GM19193 (cell line): ENCODE measurements around the gene AFF2.

Experiments used
- POLR2A ChIP-seq: IDR thresholded peaks from 4 replicates; pipeline ENCODE4 v1.6.1; 2011; ENCODE audit not compliant: insufficient read depth, insufficient read length; ENCODE audit errors: extremely low read depth

The AFF2 gene

DNA sequence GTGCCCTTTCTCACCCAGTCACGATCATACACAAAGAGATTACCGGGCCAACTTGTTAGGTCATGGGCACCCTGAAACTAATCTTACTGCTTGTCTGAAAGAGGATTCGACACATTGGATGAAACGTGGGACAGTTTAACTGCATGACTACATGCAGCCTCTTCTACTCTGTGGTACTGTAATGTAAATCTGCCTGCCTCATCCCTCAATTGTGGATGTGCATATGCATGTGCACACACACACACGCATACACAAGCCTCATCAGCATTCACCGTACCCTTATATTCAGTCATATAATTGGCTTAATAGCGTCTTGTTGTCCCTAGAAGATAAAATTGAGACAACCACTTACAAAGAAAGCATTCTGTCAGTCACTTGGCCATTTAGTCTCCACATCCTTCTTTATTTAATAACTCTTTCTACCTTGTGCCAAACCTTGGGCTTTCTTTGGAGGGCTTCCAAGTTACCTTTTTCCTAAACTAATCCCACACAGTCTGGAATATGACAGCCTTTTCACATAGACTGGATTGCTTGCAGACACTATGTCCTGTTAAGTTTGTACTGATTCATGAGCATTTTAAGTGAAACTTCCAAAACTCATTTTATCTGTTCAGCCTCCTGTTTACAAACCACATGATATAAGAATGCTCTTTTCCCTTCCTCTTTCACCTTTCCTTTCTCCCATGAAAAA lies 132.9 kb downstream of the AFF2 start:
- no peak for TF ChIP-seq POLR2A

- no peak for TF ChIP-seq POLR2A
Observed at GRCh38 chrX:148634591-148634990, 134.2 kb downstream of the AFF2 start.

DNA sequence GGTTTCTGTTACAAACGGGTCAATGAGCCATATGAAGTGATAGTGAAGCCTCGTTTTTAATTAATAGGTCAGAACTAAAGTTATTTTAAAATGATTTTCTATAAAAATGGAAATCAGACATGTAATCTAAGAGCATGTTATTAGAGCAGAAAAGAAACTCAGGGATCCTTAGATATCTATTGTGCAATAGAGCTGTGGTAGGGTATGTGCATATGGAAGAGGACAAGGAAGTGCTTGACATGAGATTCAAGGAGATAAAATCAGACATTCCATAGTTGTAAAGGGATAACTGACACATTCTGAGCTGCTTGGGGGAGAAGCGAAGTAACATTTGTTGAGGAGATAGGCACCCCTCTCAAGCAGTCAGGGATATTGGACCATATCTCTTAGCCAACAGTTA lies 143.0 kb downstream of the AFF2 start:
- TF ChIP-seq POLR2A = no peak

DNA sequence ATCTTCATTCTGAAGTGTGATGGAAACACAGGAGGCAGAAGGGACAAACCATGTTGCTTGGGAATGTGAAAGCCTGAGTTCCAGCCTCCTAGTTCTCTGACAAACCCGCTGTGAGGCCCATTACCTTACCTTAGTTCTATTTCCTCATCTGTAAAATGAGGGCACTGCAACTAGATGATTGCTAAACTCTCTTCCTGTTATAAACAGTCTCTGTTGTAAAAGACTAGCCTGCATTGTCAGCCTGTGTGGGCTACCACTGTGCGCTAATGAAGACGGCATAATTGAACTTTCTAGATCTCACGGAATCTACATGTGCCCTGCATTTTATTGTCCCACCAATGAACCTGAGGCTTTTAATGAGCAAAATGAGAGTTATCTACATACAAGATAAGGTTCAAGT lies 147.2 kb downstream of the AFF2 start:
- no peak for TF ChIP-seq POLR2A

- no peak for TF ChIP-seq POLR2A
Observed at GRCh38 chrX:148649145-148649795, 148.9 kb downstream of the AFF2 start.

DNA sequence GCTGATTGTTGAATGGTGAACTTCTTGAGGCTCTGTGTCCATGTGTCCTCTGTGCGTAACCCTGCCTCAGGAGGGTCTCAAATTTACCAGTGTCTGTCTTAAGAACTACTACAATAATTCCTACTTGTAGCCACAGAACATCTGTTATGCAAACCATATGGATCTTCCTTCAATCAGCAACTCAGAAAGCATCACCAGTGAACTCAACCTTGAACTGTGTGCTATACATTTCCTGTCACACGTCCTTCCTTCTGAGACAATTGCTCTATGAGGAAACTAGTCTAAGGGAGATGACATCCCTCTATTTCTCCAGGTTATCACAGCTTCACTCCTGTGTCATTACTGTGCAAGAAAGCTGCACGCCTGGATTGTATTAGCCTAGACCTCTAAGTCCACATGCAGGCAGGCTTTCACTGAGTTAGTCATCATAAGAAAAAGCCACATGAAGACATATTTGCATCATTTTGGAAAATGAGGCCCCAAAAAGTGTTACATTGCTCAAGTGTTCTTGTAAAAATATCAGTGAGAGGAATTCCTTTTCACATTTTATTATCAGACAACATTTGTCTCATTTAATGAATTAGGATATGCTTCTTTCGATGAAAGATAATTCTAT lies 157.8 kb downstream of the AFF2 start:
- TF ChIP-seq POLR2A = no peak

DNA sequence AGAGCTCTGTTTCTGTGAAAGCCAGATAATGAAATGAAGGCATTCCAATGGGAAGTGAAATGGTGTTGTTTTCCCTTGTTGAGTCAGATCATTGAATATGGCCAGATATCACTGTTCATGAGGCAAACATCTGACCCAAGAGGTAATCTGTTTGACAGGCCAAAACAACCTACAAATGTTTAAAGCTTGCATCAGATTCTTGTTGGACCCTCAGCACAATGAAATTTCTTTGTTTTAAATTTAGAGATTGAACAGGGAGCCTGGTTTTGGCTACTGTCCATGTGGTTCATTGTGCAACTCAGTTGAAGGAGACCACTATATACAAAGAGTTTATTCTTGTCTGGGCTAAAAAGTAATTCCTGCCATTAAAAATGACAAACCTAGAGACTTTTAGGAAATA lies 159.1 kb downstream of the AFF2 start:
- no peak for TF ChIP-seq POLR2A

DNA sequence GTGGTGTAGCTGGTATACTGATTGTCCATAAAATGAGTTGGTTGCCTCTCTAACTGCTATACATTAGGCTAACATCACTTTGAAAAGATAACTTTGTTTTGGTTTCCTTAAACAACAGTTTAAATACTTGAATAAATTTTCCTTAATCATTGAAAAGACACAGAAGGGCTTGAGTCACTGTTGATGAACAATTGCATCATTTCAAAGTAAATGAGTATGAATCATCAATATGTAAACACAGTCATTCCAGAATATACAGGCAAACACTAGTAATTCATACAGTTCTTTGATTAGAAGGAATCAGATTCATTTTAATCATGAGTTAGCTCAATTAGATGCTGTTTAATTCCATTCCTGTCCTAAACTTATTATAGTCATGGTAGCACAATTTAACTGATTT lies 160.6 kb downstream of the AFF2 start:
- no peak for TF ChIP-seq POLR2A

GRCh38 chrX:148662014-148662413 lies 161.6 kb downstream of the AFF2 start:
- TF ChIP-seq POLR2A = no peak

DNA sequence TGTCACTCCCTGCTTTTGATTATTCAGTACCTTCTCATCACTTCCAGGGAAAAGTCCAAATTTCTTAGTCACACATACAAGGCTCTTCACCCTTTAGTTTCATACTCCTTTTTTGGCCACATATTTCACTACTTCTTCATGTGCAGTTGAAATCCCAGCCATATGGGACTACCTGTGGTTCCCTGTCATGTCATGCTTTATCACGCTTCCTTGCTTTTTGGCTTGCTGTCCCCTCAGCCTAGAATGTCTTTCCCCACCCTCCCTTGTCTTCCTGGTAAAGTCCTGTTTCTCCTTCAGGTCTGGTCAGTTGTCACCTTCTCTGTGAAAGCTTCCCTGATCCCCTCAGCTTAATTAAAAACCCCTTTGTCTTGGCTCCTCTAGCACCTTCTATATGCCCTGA lies 163.8 kb downstream of the AFF2 start:
- no peak for TF ChIP-seq POLR2A

GRCh38 chrX:148664995-148665394 lies 164.6 kb downstream of the AFF2 start:
- no peak for TF ChIP-seq POLR2A

GRCh38 chrX:148670277-148670676 lies 169.9 kb downstream of the AFF2 start:
- no peak for TF ChIP-seq POLR2A

GRCh38 chrX:148672517-148672916 lies 172.1 kb downstream of the AFF2 start:
- TF ChIP-seq POLR2A = no peak

DNA sequence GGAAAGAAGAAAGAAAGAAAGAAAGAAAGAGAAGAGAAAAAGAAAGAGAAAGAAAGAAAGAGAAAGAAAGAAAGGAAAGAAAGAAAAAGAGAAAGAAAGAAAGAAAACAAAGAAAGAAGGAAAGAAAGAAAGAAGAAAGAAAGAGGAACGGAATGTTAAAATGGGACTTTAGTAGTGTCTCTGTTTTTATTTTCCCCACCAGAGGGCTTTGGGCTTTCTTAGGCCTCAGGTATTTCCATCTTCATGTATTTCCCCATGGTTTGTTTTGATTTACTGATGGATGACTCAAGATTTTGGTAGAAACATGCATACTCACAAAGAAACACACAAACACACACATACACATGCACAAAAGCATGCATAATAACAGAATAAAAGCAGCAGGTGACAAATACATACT lies 181.2 kb downstream of the AFF2 start:
- TF ChIP-seq POLR2A = no peak

DNA sequence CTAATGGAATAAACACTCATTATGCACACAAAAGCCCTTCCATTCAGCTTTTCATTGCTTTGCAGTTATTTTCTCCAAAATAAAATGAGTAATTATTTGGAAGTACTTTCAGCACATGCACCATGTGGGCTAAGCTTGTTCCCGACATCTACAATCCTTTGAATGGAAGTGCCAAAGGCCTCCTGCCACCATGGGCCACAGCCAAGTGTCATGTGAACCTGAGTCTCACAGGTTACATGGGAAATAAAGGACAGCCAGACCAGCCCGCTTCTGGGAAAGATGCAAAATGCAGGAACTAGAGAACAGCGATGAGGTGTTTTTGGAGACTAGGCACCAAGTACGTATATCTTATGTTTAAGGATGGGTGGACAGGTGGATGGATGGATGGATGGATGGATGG lies 181.8 kb downstream of the AFF2 start:
- no peak for TF ChIP-seq POLR2A

DNA sequence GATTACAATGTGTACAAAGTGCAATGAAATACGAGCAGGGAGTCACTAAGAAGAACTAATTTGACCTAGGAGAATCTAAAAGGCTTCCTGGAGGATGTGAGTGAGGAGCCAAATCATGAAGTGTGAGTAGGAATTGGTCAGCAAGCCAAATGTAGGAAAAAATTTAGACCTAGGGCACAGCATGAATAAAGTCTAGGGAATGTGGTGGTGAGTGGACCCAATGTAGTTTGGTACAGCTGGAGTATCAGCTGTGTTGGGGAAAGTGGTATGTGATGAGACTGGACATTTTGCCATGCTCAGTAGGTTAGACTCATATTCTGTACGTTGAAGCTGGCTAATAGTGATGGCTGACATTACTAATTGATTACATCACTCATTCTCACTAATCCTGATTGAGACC lies 191.0 kb downstream of the AFF2 start:
- no peak for TF ChIP-seq POLR2A
